KMS-11 (cell line): ENCODE results near the gene PTPRF.

ENCODE experiments used
- H2AFZ ChIP-seq: fragments of 200-600 bp; sonication (generic); 2 replicates; pipeline ENCODE4 v1.6.1; 2016; ENCODE audit warnings: antibody characterized with exemption, mixed run types, low read depth
- H3K27ac ChIP-seq: fragments of 200-600 bp; sonication (generic); 2 replicates; pipeline ENCODE4 v1.6.1; 2016; ENCODE audit warnings: mild to moderate bottlenecking, mixed run types
- H3K27me3 ChIP-seq: fragments of 200-600 bp; sonication (generic); 2 replicates; pipeline ENCODE4 v1.6.1; 2017; ENCODE audit warnings: mild to moderate bottlenecking, low read depth, mixed run types, moderate library complexity; ENCODE audit not compliant: insufficient read depth
- H3K36me3 ChIP-seq: fragments of 200-600 bp; sonication (generic); 2 replicates; pipeline ENCODE4 v1.6.1; 2017; ENCODE audit warnings: mild to moderate bottlenecking, mixed run types; ENCODE audit not compliant: insufficient read depth
- H3K4me1 ChIP-seq: fragments of 200-600 bp; sonication (generic); 2 replicates; pipeline ENCODE4 v1.6.1; 2016; ENCODE audit warnings: mild to moderate bottlenecking, low read depth, mixed run types; ENCODE audit not compliant: poor library complexity, severe bottlenecking
- H3K4me2 ChIP-seq: fragments of 200-600 bp; sonication (generic); 2 replicates; pipeline ENCODE4 v1.7.0; 2016; ENCODE audit warnings: mild to moderate bottlenecking, mixed run types
- H3K4me3 ChIP-seq: fragments of 200-600 bp; sonication (generic); IDR thresholded peaks from 2 replicates; pipeline ENCODE4 v1.6.1; 2017; ENCODE audit warnings: low read depth, low read length, mixed read lengths; ENCODE audit not compliant: insufficient read depth
- H3K79me2 ChIP-seq: fragments of 200-600 bp; sonication (generic); 2 replicates; pipeline ENCODE4 v1.6.1; 2016; ENCODE audit warnings: low read depth, mixed run types; ENCODE audit not compliant: insufficient read depth
- H3K9ac ChIP-seq: fragments of 200-600 bp; sonication (generic); 2 replicates; pipeline ENCODE4 v1.6.1; 2016; ENCODE audit warnings: mild to moderate bottlenecking, mixed run types
- H4K20me1 ChIP-seq: fragments of 200-600 bp; sonication (generic); 2 replicates; pipeline ENCODE4 v1.6.1; 2016; ENCODE audit warnings: mild to moderate bottlenecking, mixed run types; ENCODE audit not compliant: insufficient read depth
- CTCF ChIP-seq: fragments of 200-600 bp; sonication (generic); conservative IDR thresholded peaks from 2 replicates; pipeline ENCODE4 v1.6.1; 2017; ENCODE audit warnings: low read depth, mild to moderate bottlenecking, antibody characterized with exemption, low read length, moderate library complexity, mixed read lengths

PTPRF gene

GRCh38 chr1:43552813-43553212, 22.1 kb downstream of the PTPRF start:
- Histone ChIP-seq H2AFZ (no peak overlapping the region), H3K4me3 (no peak overlapping the region), H3K4me2 (no peak overlapping the region), H3K27me3 (no peaks in the 10 kb centered on the region), H3K36me3 (no peaks in the 10 kb centered on the region), H4K20me1 (no peaks in the 10 kb centered on the region), H3K4me1 (peaks cover 3% of the 10 kb centered on the region), H3K9ac (no peak overlapping the region), H3K79me2 (no peaks in the 10 kb centered on the region), H3K27ac (no peak overlapping the region)
- TF ChIP-seq CTCF, result no peak

GRCh38 chr1:43554444-43554992, 23.8 kb downstream of the PTPRF start:
- Histone ChIP-seq H3K4me2 (no peak overlapping the region), H3K27me3 (no peaks in the 10 kb centered on the region), H3K79me2 (no peaks in the 10 kb centered on the region), H3K4me3 (no peak overlapping the region), H3K9ac (no peak overlapping the region), H3K36me3 (no peaks in the 10 kb centered on the region), H3K4me1 (peaks cover 3% of the 10 kb centered on the region), H3K27ac (no peak overlapping the region), H4K20me1 (no peaks in the 10 kb centered on the region), H2AFZ (no peak overlapping the region)
- peak; percentile 70 for TF ChIP-seq CTCF

DNA sequence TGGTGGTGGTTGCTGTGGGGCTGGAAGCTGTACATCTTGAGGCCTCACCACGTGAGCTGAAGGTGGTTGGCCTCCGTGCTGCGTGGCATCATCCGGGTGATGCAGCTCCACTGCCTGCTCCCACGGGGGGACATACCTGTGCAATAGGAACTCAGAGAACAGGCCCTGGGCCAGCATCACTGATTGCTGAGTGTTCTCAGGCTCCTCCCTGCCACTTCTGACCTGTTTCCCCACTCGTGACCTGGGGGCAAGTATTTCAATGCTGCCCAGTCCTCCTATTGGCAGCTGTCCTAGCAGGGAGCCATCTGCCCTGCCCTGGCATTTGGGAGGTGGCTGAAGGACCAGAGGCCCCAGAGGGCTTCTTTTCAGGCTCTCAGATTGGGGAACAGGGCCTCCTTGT, 26.1 kb downstream of the PTPRF start:
- peaks cover 3% of the 10 kb centered on the region for H3K4me1 ChIP-seq
- H3K4me2 ChIP-seq, result no peak overlapping the region

DNA sequence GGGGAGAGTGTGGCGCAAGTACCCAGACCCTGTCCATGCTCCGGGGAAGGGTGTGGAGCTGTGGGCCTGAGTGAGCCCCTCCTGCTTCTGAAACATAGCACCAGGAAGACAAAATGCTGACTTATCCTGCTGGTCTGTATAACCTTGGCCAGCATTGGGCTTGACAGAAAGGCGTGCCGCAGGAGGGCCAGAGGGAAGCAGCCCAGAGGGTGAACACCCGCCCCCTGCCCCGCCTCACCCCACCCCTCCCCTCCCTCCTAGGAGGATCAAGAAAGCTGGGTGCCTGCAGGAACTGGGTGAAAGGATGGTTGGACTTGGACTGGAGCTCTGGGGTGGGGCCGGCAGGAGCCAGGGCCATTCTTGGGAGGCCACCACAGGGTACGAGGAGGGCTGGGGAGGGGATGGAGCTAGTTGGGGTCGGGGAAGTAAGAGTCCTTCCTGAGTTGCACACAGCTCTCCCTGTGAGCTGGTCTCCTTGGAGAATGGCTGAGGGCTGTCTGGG, 27.1 kb downstream of the PTPRF start:
- TF ChIP-seq CTCF, result no peak
- Histone ChIP-seq H3K36me3 (no peaks in the 10 kb centered on the region), H3K27ac (no peak overlapping the region), H4K20me1 (no peaks in the 10 kb centered on the region), H3K27me3 (no peaks in the 10 kb centered on the region), H3K4me3 (no peak overlapping the region), H3K4me1 (peaks cover 3% of the 10 kb centered on the region), H3K79me2 (no peaks in the 10 kb centered on the region), H3K4me2 (no peak overlapping the region), H2AFZ (no peak overlapping the region), H3K9ac (no peak overlapping the region)

More for the DNA sequence above, 26.1 kb downstream of the PTPRF start:
- no peak for TF ChIP-seq CTCF
- Histone ChIP-seq H3K36me3 (no peaks in the 10 kb centered on the region), H4K20me1 (no peaks in the 10 kb centered on the region), H2AFZ (no peak overlapping the region), H3K4me3 (no peak overlapping the region), H3K9ac (no peak overlapping the region), H3K27ac (no peak overlapping the region), H3K27me3 (no peaks in the 10 kb centered on the region), H3K79me2 (no peaks in the 10 kb centered on the region)
